Heart right ventricle (tissue), 16 donors: ENCODE measurements around the gene OR13C3. TPM values are rescaled to one million over a fixed set of nuclear protein-coding genes. Genes with fewer than 3 reads are reported as not detected.

Source experiments
- ATAC-seq, 8 donors: fragments of 200-7000 bp; cut with Tn5 transposase; one replicate each; pipeline ENCODE4 v1.9.1; 2020; ENCODE audit warnings: mild to moderate bottlenecking in 8 of 8, moderate library complexity in 8 of 8, moderate number of reproducible peaks in 1 of 8
- DNase-seq, 2 donors: peaks; one replicate each; pipeline ENCODE4 v3.0.0-alpha.2; 2020
- H3K27ac ChIP-seq, 10 donors: fragments of 200-600 bp; sonication (generic) in 2 of 10; one replicate each; pipeline versions ENCODE4 v1.5.0 to v1.8.0; 2020 to 2022; ENCODE audit warnings: mild to moderate bottlenecking in 3 of 10
- H3K27me3 ChIP-seq, 7 donors: fragments of 200-600 bp; one replicate each; pipeline ENCODE4 v1.8.0; 2021 to 2022; ENCODE audit warnings: mild to moderate bottlenecking in 2 of 7
- H3K36me3 ChIP-seq, 9 donors: fragments of 200-600 bp; sonication (generic) in 1 of 9; one replicate each; pipeline versions ENCODE4 v1.5.0 to v1.8.0; 2020 to 2022; ENCODE audit warnings: mild to moderate bottlenecking in 2 of 9
- H3K4me1 ChIP-seq, 9 donors: fragments of 200-600 bp; sonication (generic) in 1 of 9; one replicate each; pipeline versions ENCODE4 v1.5.0 to v1.8.0; 2020 to 2022; ENCODE audit warnings: mild to moderate bottlenecking in 4 of 9
- H3K4me3 ChIP-seq, 10 donors: fragments of 200-600 bp; sonication (generic) in 2 of 10; one replicate each; pipeline versions ENCODE4 v1.5.0 to v1.8.0; 2020 to 2022; ENCODE audit warnings: mild to moderate bottlenecking in 7 of 10, moderate library complexity in 2 of 10
- H3K9me3 ChIP-seq, 11 donors: fragments of 200-600 bp in 10 of 11; sonication (generic) in 2 of 11; one replicate each; pipeline versions ENCODE4 v1.5.0 to v1.8.0; 2013 to 2022; ENCODE audit warnings: mild to moderate bottlenecking in 2 of 11, control low read depth in 1 of 11, moderate library complexity in 1 of 11
- WGBS, 2 donors: extraction: QIAGEN DNeasy Blood & Tissue Kit; methylation state at CpG; one replicate each; pipeline ENCODE4 v1.1.7; 2013; ENCODE audit warnings: inconsistent platforms in 1 of 2; 5-methylcytosine and 5-hydroxymethylcytosine counted together
- intact Hi-C, 10 donors: fragments of 100-400 bp; cut with DNase I; formaldehyde crosslinking; loops; one replicate each; pipeline versions ENCODE4 v1.11.1 to v1.14.2; 2022
- polyA plus RNA-seq, 2 donors: library from polyadenylated mRNA; stranded (reverse); fragments of 200-250 nt; gene quantifications; one replicate each; pipeline ENCODE4 v1.2.3, GENCODE V29; 2013
- total RNA-seq, 10 donors: library from RNA; stranded (reverse); fragmentation: NEBNext Ultra II Directional in 3 of 10; extraction: Animal tissue kit (Norgen Biotek cat#: 25700) in 3 of 10; gene quantifications; one replicate each; pipeline versions ENCODE4 v1.2.1 to v1.2.4, GENCODE V29; 2021 to 2023
- TF ChIP-seq, protein P1 (sequence below), 9 donors: fragments of 200-600 bp; sonication (generic) in 2 of 9; IDR thresholded peaks; one replicate each; pipeline versions ENCODE4 v1.5.0 to v1.8.0; 2021 to 2022; ENCODE audit warnings: antibody characterized with exemption in 9 of 9, mild to moderate bottlenecking in 5 of 9, moderate library complexity in 1 of 9
- donor health status: Arrhythmogenic right ventricular cardiomyopathy.
- donor health status: ischemic (EF 13 %, LVEDD 7.1; RV severe dilation, severe dysfunction).
- donor health status: healthy with polysubstance abuse.
- donor health status: DM: no; HTN: yes; CAD: no.
- donor health status: DM: no; HTN: no; CAD: no.
- donor health status: ischemic (EF 25% LVEDD 6.9; RV normal size, moderate dysfunction).
- donor health status: ischemic (EF 25% LVEDD 5.7; RV mildly dilated, moderate dysfunction).
- donor health status: healthy.
- donor health status: DM: yes; HTN: yes; CAD: no.
- donor health status: Ischemic cardiomyopathy.
- donor health status: ischemic (EF 35%, LVEDD 5.7; RV mildly dilated, moderate dysfunction).
- donor health status: nonischemic (EF 11% LVEDD 7.7; RV severe dilation, severe dysfunction).
- donor health status: DM: yes; HTN: yes; CAD: no.
- donor health status: PGD.
- donor health status: ischemic (EF 29% LVEDD 5.4; RV normal size, mild dysfunction).
- donor health status: nonischemic (EF 23%, LVEDD 6.1; RV moderate dilation, normal function).

OR13C3 gene
- total and polyA plus RNA-seq, 12 donors: not detected

DNA sequence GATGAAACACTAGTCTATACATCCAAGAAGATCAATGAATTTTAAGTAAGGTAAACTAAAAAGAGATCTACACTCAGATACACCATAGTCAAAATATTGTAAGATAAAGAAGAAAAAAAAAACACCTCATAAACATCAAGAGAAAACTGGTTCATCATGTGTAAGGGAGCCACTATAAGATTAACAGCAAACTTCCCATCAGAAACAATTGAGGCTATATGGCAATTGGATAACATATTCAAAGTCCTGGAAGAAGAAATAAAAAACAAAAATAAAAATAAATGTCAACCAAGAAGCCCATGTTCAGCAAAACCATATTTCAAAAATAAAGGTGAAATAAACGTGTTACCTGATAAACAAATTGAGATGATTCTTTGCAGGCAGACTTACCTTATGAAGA lies 36.0 kb upstream of the OR13C3 start:
- Histone ChIP-seq H3K4me3 (no peak overlapping the region), H3K27ac (no peak overlapping the region), H3K36me3 (no peaks in the 10 kb centered on the region), H3K9me3 (peaks cover 0 to 28% (median 12%) of the 10 kb centered on the region in 11 donors), H3K4me1 (no peaks in the 10 kb centered on the region), H3K27me3 (no peaks in the 10 kb centered on the region)
- 62 to 82% methylated on average over 1 of the region's 1 CpG for WGBS, 2 donors
- TF ChIP-seq, protein P1, sequence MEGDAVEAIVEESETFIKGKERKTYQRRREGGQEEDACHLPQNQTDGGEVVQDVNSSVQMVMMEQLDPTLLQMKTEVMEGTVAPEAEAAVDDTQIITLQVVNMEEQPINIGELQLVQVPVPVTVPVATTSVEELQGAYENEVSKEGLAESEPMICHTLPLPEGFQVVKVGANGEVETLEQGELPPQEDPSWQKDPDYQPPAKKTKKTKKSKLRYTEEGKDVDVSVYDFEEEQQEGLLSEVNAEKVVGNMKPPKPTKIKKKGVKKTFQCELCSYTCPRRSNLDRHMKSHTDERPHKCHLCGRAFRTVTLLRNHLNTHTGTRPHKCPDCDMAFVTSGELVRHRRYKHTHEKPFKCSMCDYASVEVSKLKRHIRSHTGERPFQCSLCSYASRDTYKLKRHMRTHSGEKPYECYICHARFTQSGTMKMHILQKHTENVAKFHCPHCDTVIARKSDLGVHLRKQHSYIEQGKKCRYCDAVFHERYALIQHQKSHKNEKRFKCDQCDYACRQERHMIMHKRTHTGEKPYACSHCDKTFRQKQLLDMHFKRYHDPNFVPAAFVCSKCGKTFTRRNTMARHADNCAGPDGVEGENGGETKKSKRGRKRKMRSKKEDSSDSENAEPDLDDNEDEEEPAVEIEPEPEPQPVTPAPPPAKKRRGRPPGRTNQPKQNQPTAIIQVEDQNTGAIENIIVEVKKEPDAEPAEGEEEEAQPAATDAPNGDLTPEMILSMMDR (IDR thresholded peaks at IDR 0.05): no peak
- no peak for ATAC-seq
- intact Hi-C loops: no loop called here
- no peak for DNase-seq

DNA sequence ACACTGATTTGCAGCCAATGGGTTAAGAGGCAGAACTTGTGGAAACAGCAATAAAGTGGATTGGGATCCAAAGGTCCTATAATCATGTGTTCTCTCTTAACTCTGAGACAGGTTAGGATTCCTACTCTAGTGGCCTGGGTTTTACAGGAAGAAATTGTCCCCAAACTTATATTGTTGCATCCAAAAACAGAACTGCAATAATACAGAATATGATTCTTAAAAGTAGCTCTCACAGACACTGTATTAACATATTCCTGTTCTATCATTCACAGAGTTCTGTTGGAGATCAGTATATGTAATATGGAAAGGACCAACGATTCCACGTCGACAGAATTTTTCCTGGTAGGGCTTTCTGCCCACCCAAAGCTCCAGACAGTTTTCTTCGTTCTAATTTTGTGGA lies 32.2 kb upstream of the OR13C3 start, which contains the start of gene OR13C8:
Gene OR13C8 (plus strand): TSS at position 301 of the 400 bp plus-strand sequence. CDS start 0 bp downstream, at position 301.
- ATAC-seq: no peak
- TF ChIP-seq, protein P1 (IDR thresholded peaks at IDR 0.05): no peak
- no peak for DNase-seq
- intact Hi-C loops: no loop called here
- no peak within 1 kb of the TSS for H3K4me3 ChIP-seq
- H3K4me1 ChIP-seq: no peaks in the 10 kb centered on the region
- H3K27me3 ChIP-seq: no peaks in the 10 kb centered on the region
- H3K36me3 ChIP-seq: no peaks in the 10 kb centered on the region
- H3K9me3 ChIP-seq: peaks cover 0 to 28% (median 12%) of the 10 kb centered on the region in 11 donors
- no peak within 1 kb of the TSS for H3K27ac ChIP-seq
- WGBS, 2 donors: 83 to 88% methylated on average over 4 of the region's 4 CpGs

DNA sequence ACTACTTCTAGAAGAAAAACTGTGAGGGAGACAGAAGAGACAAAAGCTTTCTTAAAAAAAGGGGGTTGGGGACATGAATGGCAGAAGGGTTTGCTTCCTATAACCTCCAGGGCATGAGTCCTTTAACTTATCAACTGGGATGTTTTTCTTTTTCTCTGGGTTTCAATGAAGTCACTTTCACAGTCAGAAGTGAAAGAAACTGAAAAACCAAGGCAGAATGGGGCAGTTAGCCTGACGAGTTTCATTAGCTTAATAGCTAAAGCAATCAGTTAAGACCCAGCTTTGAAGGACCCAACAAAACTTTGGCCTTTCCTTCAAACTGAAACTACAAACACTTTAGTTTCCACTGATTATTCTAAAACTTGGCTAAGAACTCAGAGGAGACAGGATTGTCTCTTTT lies 27.7 kb upstream of the OR13C3 start:
- TF ChIP-seq, protein P1 (IDR thresholded peaks at IDR 0.05): no peak
- intact Hi-C loops: no loop called here
- Histone ChIP-seq H3K27me3 (no peaks in the 10 kb centered on the region), H3K36me3 (no peaks in the 10 kb centered on the region), H3K9me3 (peaks cover 0 to 9% (median 4%) of the 10 kb centered on the region in 11 donors), H3K4me3 (no peak overlapping the region), H3K4me1 (no peaks in the 10 kb centered on the region), H3K27ac (no peak overlapping the region)
- DNase-seq (no peak), ATAC-seq (no peak)
- 42 to 64% methylated on average over 1 of the region's 1 CpG for WGBS, 2 donors

DNA sequence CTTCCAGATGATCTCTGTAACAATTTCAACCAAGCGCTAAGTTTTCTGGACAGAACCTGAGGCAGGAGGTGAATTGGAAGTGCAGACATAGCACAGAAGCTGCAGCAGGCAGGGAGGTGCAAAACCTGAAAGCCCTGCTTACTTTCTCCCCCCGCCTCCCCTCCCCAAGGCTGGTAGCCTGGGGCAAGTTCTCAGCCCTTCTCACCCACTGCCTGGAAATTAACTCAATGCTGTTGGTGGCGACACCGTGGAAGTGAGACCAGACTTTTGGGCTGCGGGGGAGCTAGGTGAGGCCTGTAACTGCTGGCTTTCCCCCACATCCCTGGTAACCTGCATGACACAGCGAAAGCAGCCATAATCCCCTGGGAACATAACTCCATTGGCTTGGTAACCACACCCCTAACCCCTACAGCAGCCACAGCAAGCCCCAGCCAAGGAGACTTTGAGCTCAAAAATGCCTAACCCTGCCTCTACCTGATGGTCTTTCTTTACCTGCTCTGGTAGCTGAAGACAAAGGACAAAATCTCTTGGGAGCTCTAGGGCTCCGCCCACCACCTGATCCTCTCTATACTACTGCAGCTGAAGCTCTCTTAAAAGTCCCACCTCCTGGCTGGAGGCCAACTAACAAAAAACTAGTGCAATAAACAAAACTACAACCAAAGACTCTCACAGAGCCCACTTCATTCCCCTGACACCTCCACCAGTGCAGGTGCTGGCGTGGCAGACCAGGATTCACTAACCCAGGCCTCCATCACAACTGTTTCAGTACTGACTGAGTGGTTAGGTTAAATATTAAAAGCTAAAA lies 20.4 kb upstream of the OR13C3 start:
- no peaks in the 10 kb centered on the region for H3K36me3 ChIP-seq
- DNase-seq (no peak), ATAC-seq (no peak)
- no peaks in the 10 kb centered on the region for H3K27me3 ChIP-seq
- TF ChIP-seq, protein P1 (IDR thresholded peaks at IDR 0.05): no peak
- H3K27ac ChIP-seq: no peak overlapping the region
- H3K9me3 ChIP-seq: peaks cover 0 to 37% (median 9%) of the 10 kb centered on the region in 11 donors
- H3K4me3 ChIP-seq: no peak overlapping the region
- 82 to 85% methylated on average over 8 of the region's 8 CpGs for WGBS, 2 donors
- intact Hi-C loops: no loop called here
- H3K4me1 ChIP-seq: no peaks in the 10 kb centered on the region
